HCT116 (cell line): ENCODE data around the gene TMEM59L.

Experiments
- CEBPB ChIP-seq: IDR thresholded peaks from 2 replicates; pipeline ENCODE4 v1.6.1; 2012; ENCODE audit warnings: low read depth
- CTCF ChIP-seq, 3 experiments: fragments of 200-600 bp in 1 of 3; sonication (generic) in 1 of 3; IDR thresholded peaks in 2 of 3; conservative IDR thresholded peaks in 1 of 3; 2 replicates each; pipeline ENCODE4 v1.5.1; 2012 to 2017; ENCODE audit warnings: low read depth in 2 of 3, low read length in 2 of 3, antibody characterized with exemption in 1 of 3, borderline replicate concordance in 1 of 3, control low read depth in 1 of 3, mild to moderate bottlenecking in 1 of 3, mixed read lengths in 1 of 3, mixed run types in 1 of 3, moderate library complexity in 1 of 3; ENCODE audit not compliant: insufficient read depth in 1 of 3
- EZH2 ChIP-seq: fragments of 200-600 bp; sonication (generic); IDR thresholded peaks from 2 replicates; pipeline ENCODE4 v1.6.1; 2017; ENCODE audit warnings: antibody characterized with exemption, mixed run types
- EZH2phosphoT487 ChIP-seq: fragments of 200-600 bp; IDR thresholded peaks from 2 replicates; pipeline ENCODE4 v1.6.1; 2018; ENCODE audit warnings: antibody characterized with exemption, borderline replicate concordance
- RAD21 ChIP-seq: IDR thresholded peaks from 2 replicates; pipeline ENCODE4 v1.6.1; 2012; ENCODE audit warnings: low read depth, mild to moderate bottlenecking
- SIN3A ChIP-seq: IDR thresholded peaks from 2 replicates; pipeline ENCODE4 v1.6.1; 2012; ENCODE audit warnings: low read depth
- ZBTB33 ChIP-seq: IDR thresholded peaks from 2 replicates; pipeline ENCODE4 v1.6.1; 2011; ENCODE audit warnings: mild to moderate bottlenecking, low read length, moderate library complexity; ENCODE audit not compliant: insufficient replicate concordance; ENCODE audit errors: extremely low read depth
- ZFX ChIP-seq: fragments of 450-650 bp; IDR thresholded peaks from 2 replicates; pipeline ENCODE4 v1.6.1; 2017

- TF ChIP-seq RAD21, result no peak
- TF ChIP-seq EZH2phosphoT487, result no peak
- no peak for TF ChIP-seq ZFX
- no peak for TF ChIP-seq SIN3A
- no peak for TF ChIP-seq ZBTB33
- no peak for TF ChIP-seq CEBPB
- no peak for TF ChIP-seq CTCF (IDR thresholded peaks at IDR 0.05 in 2 of 3, conservative IDR thresholded peaks at IDR 0.05 in 1 of 3; ENCODE audit: borderline replicate concordance in 1 of 3, insufficient read depth in 1 of 3, low read depth in 2 of 3, low read length in 2 of 3)
- TF ChIP-seq EZH2, result no peak
Measured at GRCh38 chr19:18670312-18670711, 57.6 kb downstream of the TMEM59L start.
